WERI-Rb-1 (cell line): Measurements from ENCODE around the gene MYMX.
A peak's percentile ranks its signal among the peaks of the same experiment; 100 is the strongest.
"Not testable (repeated sequence)": the region's sequence is repeated elsewhere in the genome, so short reads cannot be mapped to it uniquely, and the experiment has no call there.

ENCODE experiments used
- DNase-seq: peaks from one replicate; pipeline ENCODE4 v3.0.0-alpha.2; 2020
- H3K27ac ChIP-seq: fragments of 250-450 bp; sonication (Bioruptor Pico); 2 replicates; pipeline ENCODE4 v1.5.1; 2020; ENCODE audit warnings: mild to moderate bottlenecking, moderate library complexity
- H3K27me3 ChIP-seq: fragments of 250-450 bp; sonication (Bioruptor Pico); 2 replicates; pipeline ENCODE4 v1.5.1; 2021; ENCODE audit warnings: mild to moderate bottlenecking, low read depth, moderate library complexity; ENCODE audit not compliant: insufficient read depth, severe bottlenecking
- H3K36me3 ChIP-seq: fragments of 250-450 bp; sonication (Bioruptor Pico); 2 replicates; pipeline ENCODE4 v1.5.1; 2020; ENCODE audit warnings: mild to moderate bottlenecking, moderate library complexity
- H3K4me3 ChIP-seq: 2 replicates; pipeline ENCODE4 v1.5.1; 2011; ENCODE audit warnings: low read depth, mild to moderate bottlenecking, control low read depth, low read length
- H3K9me3 ChIP-seq: fragments of 250-450 bp; sonication (Bioruptor Pico); 2 replicates; pipeline ENCODE4 v1.5.1; 2021; ENCODE audit warnings: mild to moderate bottlenecking, moderate library complexity; ENCODE audit not compliant: severe bottlenecking
- TF ChIP-seq, protein P1 (sequence below): IDR thresholded peaks from 2 replicates; pipeline ENCODE4 v1.5.1; 2011; ENCODE audit warnings: low read depth, mild to moderate bottlenecking, control low read depth, inconsistent platforms, low read length

MYMX gene

DNA sequence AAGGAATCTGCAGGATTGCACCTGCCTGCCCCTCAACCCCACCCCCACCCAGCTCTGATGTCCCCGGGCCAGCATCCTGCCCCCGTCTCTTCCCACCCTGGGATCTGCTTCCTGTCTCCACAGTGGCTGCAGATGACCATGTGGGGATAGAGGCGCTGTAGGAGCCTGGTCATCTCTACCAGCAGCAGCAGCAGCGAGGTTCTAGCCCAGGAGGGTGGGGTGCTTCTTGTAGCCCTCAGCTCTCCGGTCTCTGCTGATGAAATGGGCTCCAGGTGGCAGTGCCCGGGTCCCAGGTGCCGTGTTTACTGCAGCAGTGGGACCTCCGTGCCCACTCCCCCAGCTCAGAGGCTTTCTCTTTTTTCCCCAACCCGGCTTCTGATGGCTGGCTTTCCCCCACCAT lies 32.9 kb upstream of the MYMX start:
- no peaks in the 10 kb centered on the region for H3K9me3 ChIP-seq
- H3K27ac ChIP-seq, result no peak overlapping the region
- H3K36me3 ChIP-seq, result no peaks in the 10 kb centered on the region
- H3K4me3 ChIP-seq, result no peak overlapping the region
- no peak for DNase-seq
- TF ChIP-seq, protein P1, sequence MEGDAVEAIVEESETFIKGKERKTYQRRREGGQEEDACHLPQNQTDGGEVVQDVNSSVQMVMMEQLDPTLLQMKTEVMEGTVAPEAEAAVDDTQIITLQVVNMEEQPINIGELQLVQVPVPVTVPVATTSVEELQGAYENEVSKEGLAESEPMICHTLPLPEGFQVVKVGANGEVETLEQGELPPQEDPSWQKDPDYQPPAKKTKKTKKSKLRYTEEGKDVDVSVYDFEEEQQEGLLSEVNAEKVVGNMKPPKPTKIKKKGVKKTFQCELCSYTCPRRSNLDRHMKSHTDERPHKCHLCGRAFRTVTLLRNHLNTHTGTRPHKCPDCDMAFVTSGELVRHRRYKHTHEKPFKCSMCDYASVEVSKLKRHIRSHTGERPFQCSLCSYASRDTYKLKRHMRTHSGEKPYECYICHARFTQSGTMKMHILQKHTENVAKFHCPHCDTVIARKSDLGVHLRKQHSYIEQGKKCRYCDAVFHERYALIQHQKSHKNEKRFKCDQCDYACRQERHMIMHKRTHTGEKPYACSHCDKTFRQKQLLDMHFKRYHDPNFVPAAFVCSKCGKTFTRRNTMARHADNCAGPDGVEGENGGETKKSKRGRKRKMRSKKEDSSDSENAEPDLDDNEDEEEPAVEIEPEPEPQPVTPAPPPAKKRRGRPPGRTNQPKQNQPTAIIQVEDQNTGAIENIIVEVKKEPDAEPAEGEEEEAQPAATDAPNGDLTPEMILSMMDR, result peak; percentile 35; the same call in 1 of the 2 replicates
- no peaks in the 10 kb centered on the region for H3K27me3 ChIP-seq

DNA sequence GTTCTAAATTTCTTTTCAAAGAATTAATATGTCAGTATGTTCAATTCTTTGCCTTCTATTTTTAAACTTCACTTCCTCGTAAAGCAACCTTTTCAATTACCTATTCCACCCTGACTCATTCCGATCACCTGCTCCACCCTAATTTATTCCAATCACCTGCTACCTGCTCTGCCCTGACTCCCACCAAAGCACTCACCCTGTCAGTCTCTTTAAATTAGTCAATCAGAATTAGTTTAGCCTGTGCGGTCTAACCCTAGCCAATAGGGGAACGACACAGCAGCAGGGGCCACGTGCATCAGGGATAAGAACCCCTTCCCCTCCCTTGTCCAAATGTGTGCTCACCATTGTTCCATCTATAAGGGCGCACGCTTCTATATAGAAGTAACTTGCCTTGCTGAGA lies 31.4 kb upstream of the MYMX start:
- H3K27ac ChIP-seq, result peak overlapping the region; percentile 93
- peak; percentile 63 for DNase-seq
- H3K9me3 ChIP-seq, H3K4me3 ChIP-seq, H3K36me3 ChIP-seq, H3K27me3 ChIP-seq: not testable (repeated sequence)

DNA sequence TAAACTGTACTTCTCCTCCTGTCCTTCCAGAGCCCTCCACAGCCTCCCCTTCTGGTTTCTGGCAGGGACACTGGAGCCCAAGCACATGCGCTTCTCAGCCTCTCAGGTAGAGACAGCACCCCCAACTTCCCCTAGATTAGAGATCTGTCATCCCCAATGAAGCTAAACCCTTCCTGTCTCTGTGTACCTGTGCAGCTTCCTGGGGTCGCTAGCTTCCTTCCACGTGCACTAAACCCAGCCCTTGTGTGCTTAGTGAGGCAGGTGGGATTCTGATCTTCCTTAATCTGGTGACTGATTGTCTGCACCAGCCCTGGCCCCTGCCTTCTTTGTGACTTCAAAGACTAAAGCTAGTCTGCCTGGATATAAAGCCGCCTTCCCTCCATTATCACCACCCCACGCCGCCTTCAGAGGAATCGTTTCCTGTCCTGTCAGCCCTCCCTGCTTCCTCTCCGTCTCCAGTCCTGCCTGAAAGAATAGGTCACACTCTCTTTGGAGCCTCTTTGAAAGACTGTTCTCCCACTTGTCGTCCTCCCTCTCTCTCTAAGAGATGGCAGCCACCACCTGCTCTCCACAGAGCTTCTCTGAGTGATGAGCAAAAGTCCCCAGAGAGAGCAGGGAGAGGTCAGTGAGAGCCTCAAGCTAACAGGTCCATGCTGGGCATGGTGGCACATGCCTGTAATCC lies 30.6 kb upstream of the MYMX start:
- Histone ChIP-seq H3K9me3 (no peaks in the 10 kb centered on the region), H3K27ac (peak overlapping the region; percentile 93), H3K27me3 (no peaks in the 10 kb centered on the region), H3K36me3 (no peaks in the 10 kb centered on the region), H3K4me3 (peak overlapping the region; percentile 25)
- TF ChIP-seq, protein P1, result no peak
- peak; percentile 94 for DNase-seq

DNA sequence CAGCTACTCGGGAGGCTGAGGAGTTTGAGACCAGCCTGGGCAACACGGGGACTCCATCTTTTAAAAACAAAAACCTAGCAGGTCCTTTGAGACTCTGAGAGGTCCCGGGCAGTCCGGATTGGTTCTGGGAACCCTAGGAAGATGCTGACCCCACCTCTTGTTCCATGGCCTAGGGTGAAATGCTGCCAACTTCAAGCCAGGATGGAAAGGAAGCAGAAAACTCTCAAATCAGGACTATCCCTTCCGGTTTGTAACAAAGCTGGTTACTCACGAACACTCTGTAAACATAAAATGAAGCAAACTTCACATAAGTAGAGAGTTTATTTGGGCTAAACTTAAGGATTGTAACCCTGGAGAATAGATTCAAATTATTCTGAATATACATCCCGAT lies 30.1 kb upstream of the MYMX start:
- Histone ChIP-seq H3K4me3 (peak overlapping the region; percentile 25; the same call in 1 of the 2 replicates), H3K27me3 (no peaks in the 10 kb centered on the region), H3K27ac (peak overlapping the region; percentile 93), H3K36me3 (no peaks in the 10 kb centered on the region), H3K9me3 (no peaks in the 10 kb centered on the region)
- TF ChIP-seq, protein P1, result no peak
- DNase-seq, result no peak

DNA sequence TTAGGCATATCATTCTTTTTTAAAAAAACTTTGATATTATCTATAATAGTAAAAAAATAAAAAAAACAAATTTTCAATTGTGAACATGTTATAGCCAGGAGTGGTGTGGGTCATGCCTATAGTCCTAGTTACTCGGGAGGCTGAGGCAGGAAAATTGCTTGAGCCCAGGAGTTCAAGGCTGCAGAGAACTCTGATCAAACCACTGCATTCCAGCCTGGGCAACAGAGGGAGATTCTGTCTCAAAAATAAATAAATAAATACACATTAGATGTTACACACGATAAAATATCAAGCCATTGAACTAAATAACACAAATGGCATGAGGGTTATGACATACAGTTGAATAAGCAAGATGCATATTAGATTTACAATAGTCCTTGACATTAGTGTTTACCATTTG lies 27.9 kb upstream of the MYMX start:
- no peaks in the 10 kb centered on the region for H3K36me3 ChIP-seq
- TF ChIP-seq, protein P1, result no peak
- no peak overlapping the region for H3K27ac ChIP-seq

DNA sequence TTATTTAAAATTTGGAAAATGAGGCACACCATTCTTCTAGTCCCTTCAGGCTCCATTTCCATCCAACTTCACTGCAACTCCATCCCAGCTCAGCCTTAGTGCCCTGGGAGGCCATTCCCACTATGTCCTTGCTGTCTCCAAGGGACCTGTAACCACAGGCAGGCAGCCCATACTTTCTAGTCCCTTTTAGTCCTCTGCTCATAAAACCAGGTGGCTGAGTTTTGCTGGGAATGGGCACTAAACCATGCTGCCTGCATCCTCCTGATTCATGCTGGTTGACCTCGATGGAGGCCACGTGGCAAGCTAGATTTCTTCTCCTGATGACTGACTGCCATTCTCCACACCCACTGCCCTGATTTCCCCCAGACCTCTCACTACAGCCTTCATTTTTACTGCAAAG lies 27.5 kb upstream of the MYMX start:
- Histone ChIP-seq H3K4me3 (no peak overlapping the region), H3K27ac (no peak overlapping the region), H3K27me3 (no peaks in the 10 kb centered on the region), H3K9me3 (no peaks in the 10 kb centered on the region), H3K36me3 (no peaks in the 10 kb centered on the region)
- TF ChIP-seq, protein P1, result no peak
- no peak for DNase-seq

More for the DNA sequence above, 27.9 kb upstream of the MYMX start:
- Histone ChIP-seq H3K27me3 (no peaks in the 10 kb centered on the region), H3K4me3 (no peak overlapping the region), H3K9me3 (no peaks in the 10 kb centered on the region)
- DNase-seq, result no peak
